Stimulated activated CD8-positive, alpha-beta memory T cell treated with anti-CD3 and anti-CD28 coated beads, Interleukin-7, amount 100 ng/mL, for 24 hours (primary cell): ENCODE data around the gene EBPL.
"Not testable (repeated sequence)": the region's sequence is repeated elsewhere in the genome, so short reads cannot be mapped to it uniquely, and the experiment has no call there.

Experiments
- DNase-seq: peaks from one replicate; pipeline ENCODE4 v3.0.0-alpha.2; 2020; ENCODE audit warnings: low read depth

Gene EBPL

GRCh38 chr13:49690995-49691784 lies at the start of gene EBPL:
EBPL (minus strand) TSS chr13:49691486; CDS start chr13:49691424, 62 bp downstream.
- peak; percentile 87 for DNase-seq

GRCh38 chr13:49740870-49741269 lies 49.6 kb upstream of the EBPL start:
- DNase-seq = no peak

DNA sequence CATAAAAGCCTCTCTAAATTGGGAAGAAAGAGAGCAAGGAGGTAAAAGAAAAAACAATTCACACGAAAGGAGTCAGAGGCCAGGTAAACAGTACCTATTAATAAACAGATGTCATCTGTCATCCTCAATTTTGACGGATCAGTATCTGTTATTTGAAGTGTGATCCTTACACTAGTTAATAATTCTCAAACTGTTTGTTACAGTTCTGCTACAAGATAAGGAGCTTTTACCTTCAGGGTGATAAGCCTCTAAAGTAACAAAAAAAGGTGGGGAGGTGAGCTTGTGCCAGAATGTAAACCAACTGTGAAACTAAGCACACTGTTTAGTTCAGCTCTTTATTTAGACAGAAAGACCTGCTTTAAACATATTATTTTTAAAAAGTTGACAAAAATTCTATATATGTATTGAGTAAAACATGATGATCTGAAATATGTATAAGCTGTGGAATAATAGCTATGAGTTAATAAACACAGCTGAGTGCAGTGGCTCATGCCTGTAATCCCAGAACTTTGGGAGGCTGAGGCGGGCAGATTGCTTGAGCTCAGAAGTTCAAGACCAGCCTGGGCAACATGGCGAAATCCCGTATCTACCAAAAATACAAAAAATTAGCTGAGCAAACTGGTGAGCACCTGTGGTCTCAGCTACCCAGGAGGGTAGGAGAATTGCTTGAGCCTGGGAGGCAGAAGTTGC lies 48.4 kb upstream of the EBPL start:
- no peak for DNase-seq

GRCh38 chr13:49733181-49733951 lies 42.1 kb upstream of the EBPL start:
- no peak for DNase-seq

DNA sequence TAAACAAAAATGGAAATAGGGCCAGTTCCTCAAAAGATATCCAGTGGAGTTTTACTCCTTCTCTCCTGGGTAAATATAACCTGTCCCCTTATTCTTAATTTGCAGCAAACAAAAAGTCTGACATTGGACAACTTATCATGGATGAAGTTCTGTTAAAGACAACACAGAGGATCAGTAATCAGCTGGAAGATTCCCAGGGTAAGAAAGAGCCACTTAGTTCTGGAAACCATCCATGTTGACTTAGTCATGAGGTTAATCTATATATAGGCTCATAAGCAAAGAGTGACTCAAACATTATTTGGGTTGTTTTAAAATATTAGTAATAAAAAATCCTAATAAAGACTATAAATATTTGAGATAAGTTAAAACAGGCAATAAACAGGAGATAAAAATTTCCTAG lies 40.5 kb upstream of the EBPL start:
- no peak for DNase-seq

DNA sequence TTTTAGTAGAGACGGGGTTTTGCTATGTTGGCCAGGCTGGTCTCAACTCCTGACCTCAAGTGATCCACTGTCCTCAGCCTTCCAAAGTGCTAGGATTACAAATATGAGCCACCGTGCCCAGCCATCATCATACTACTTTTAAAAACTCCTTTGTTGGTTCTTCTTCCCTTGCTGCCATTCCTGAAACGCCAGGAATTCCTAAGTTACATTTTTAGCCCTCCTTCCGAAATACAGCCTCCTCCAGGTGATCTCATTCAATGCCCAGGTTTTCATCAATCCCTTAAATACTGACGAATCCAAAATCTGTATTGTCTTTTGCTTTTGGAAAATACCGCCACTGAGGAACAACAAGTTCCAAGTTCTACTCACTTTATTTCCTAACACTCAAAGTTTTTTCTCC lies 25.3 kb upstream of the EBPL start:
- no peak for DNase-seq

- no peak for DNase-seq
Observed at GRCh38 chr13:49714757-49715156, 23.5 kb upstream of the EBPL start.

DNA sequence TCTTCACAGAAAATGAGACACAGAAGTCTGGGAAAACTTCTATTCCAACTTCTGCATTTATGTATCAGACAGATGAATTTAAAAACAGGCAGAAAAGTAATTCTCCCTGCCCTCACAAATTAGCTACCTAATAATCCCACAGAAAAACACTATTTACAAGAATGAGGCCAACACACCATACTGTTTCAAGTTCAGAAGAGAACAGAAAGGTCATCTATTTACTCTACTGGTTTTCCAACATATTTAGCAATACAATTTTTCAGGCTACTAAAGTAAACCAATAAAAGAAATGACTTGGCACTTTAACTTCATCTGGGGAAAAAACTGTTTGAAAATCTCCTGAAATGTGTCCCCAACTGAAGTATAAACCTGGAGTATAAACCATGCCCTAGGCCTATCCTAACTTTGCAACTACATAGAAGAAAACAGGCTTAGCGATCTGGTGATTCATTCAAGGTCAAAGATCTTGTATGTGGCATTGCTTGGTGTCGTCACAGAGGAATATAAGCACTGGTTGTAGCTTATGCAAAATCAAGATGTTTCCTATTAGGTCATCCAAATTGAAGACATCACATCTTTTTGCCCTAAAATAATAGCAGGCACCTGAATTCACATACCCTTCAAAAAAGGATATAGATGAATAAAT lies 20.1 kb upstream of the EBPL start:
- no peak for DNase-seq

DNA sequence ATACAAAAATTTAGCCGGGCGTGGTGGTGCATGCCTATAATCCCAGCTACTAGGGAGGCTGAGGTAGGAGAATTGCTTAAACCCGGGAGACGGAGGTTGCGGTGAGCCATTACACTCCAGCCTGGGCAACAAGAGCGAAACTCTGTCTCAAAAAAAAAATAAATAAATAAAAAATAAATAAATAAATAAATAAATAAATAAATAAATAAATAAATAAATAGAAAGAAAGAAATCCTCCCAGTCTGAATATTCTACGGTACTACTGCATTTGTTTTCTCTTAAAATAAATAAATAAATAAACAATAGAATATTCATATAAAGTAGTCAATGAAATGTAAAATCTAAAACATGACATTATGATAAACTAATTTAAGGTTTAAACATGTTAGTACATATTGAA lies 13.0 kb upstream of the EBPL start:
- not testable (repeated sequence) for DNase-seq

DNA sequence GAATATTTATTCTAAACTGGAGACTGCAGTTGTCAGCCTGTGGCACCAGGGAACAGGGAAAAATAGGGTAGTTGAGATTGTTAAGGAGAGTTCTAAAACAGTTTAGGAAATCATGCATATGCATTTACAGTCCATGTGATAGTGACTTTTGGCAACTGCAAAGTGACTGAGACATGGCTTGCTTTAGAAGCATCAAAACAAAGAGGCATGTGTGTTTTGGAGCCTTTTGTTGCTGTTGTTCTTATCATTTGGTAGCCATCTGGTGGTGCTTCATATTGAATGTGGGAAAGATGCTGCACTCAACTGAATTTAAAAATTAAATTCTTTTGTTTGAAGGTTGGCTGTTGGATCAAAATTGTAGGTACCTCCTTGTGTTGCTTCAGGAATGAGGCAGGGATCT lies 10.2 kb upstream of the EBPL start:
- no peak for DNase-seq

DNA sequence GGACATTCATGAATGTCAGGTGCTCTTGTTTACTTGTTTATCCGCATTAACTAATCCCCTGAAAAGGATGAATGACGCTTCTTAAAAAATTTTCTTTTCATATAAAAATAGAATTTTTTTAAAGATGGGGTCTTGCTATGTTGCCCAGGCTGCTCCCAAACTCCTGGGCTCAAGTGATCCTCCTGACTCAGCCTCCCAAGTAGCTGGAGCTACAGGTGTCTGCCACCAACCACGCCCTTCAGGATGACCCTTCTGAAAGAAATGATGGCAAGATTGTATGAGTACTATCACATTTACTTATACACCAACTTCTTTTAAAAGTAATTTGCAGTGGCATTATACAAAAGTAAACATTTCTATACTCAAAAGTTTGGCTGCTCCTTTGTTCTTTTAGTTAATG lies 6.2 kb upstream of the EBPL start:
- DNase-seq = no peak

GRCh38 chr13:49694446-49694845 lies 3.2 kb upstream of the EBPL start:
- no peak for DNase-seq

DNA sequence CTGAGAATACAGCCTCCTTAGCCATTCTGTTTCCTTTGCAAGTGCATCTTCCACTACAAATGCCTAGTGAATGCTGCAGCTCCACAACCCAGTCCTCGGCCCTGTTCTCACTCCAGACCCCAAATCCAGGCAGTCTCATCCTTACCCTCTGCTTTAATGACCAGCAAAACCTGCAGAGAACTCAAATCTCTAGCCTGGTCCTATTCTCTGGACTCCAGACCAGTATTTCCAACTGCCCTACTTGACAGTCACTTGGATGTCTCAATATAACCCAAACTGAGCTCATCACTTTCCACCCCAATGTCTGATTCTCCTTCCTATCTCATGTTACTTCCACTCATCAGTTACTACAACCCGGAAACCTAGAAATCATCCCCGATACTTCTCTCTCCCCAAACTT lies 2.6 kb upstream of the EBPL start:
- no peak for DNase-seq

DNA sequence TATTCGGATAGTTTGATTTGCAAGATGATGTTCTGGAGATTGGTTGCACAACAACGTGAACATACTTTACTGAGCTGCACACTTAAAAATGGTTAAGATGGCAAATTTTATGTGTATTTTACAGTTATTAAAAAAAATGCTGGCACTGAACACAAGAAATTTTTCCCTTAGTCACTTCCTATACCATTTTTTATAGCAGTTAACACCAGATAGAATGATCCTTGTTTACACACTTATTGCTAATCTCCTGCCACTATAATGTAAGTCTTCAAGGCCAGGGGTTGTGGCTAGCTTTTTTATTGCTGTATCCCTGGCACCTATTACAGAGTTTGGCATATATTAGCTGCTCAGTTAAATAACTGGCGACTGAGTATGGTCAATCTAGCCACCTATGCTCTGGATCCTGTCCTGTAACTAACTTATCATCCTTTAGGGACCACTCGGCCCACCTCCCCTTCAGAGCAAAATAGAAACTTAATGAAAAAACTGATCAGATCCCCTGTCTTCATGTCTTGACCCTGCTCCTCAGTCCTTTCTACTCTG lies 2.0 kb upstream of the EBPL start:
- DNase-seq = no peak

DNA sequence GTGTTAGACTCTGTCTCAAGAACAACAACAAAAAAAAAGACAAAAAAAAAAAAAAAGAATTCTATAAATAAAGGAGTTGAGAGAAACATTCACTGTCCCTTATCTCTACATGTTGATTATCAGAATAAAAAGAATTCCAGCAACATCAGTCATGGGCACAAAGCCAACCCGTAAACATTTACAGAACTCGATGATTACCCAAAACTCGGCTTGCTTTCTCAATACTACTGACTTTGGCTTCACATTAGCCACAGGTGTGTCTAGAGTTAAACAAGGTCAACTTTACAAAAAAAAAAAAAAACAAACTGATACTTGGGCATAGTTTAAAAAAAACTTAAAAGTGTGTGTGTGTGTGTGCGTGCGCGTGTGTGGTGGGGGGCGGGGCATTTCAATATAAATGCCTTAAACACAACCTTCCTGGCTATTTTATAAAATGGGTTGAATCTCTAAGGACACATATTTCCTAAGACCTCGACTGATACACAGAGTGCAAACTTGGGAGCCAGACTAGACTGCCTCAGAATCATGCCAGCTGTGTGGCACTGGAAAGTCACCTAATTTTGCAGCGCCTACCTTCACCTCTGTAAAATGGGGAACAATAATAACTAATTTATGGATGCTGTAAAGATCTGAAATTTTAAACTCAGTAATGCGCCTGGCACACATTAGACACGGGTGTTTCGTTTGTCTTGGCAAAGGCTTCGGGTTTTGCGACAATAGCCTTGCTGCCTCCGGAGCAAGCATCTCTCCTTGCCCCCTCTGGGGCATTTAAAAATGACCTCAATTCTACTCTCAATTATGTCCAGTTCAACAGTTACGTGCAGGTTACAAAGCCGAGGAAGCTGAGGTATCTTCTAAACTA lies 922 bp downstream of the EBPL start:
- no peak for DNase-seq

DNA sequence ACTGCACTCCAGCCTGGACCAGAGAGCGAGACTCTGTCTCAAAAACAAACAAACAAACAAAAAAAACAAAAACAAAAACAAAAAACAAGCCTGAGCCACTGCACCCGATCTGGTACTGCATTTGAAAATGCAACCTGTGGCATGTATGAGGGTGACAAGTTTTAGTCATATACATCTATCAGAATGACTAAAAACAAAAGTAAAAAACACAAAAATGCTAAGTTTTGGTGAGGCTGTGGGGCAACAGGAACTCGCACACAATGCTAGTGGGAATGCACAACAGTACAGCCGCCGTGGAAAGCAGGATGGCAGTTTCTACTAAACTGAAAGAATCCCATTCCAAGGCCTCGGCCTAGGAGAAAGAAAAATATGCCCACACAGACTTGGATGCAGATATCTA lies 7.8 kb downstream of the EBPL start:
- DNase-seq = no peak

DNA sequence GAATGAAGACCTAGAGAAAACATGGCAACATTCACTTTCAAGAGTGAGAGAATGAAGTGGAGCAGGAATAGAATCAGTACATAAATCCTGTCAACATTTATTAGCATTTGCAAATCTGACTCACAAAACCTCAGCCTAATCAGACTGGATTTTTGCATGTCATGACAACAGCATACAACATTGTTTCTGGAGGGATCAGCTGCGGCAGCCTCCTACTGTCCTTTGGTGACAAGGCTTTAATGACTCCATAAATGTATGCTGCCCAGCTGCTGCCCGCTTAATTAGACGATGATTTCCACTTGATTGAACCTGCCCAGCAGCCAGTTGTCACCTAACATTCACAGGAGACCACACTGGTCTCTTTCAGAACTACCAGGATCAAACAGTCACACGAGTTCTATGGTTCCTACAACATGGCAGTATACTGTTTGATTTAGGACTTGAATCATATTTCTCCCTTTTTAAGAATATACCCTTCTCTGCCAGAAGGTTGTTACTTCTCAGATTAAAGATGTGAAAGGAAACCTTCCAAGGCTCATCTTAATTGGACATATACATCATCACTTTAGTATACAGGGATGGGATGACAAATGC lies 9.3 kb downstream of the EBPL start:
- no peak for DNase-seq

DNA sequence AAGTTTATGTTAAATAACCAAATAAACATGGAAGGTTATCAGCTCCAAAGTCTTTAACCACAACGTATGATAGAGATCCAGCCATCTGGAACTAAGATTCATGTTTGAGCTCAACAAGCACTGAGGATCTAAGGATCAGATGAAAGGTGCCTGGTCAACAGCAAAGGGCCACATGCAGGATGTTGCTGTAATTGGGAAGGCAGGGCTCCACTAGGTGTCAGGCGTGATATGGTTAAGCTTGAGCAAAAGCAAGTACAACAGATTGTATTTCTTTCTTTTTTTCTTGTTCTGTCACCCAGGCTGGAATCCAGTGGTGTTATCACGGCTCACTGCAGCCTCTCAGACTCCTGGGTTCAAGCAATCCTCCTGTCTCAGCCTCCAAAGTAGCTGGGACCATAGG lies 12.0 kb downstream of the EBPL start:
- no peak for DNase-seq

DNA sequence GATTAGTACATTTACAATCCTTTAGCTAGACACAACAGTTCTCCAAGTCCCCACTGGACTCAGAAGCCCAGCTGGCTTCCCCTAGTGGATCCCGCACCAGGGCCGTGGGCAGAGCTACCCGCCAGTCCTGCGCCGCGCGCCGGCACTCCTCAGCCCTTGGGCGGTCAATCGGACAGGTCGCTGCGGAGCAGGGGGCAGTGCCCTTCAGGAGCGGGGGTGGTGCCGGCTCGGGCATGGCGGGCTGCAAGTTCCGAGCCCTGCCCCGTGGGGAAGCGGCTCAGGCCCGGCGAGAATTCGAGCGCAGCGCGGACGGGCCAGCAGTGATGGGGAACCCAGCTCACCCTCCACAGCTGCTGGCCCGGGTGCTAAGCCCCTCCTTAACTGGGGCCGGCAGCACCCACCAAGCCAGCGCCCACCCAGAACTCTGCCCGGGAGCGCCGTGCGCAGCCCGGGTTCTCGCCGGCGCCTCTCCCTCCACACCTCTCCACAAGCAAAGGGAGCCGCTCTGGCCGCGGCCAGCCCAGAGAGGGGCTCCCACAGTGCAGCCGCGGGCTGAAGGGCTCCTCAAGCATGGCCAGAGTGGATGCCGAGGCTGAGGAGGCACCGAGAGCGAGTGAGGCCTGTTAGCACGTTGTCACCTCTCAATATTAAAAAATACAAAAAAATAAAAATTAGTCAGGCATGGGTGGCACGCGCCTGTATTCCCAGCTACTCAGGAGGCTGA lies 12.9 kb downstream of the EBPL start:
- no peak for DNase-seq
